GDM1 (cell line): ENCODE data around the gene ADAM11.
"Not testable (repeated sequence)": the region's sequence is repeated elsewhere in the genome, so short reads cannot be mapped to it uniquely, and the experiment has no call there.

Experiments used
- DNase-seq: peaks from one replicate; lab custom pipeline; 2025; lab: John Stamatoyannopoulos, UW

Gene ADAM11

DNA sequence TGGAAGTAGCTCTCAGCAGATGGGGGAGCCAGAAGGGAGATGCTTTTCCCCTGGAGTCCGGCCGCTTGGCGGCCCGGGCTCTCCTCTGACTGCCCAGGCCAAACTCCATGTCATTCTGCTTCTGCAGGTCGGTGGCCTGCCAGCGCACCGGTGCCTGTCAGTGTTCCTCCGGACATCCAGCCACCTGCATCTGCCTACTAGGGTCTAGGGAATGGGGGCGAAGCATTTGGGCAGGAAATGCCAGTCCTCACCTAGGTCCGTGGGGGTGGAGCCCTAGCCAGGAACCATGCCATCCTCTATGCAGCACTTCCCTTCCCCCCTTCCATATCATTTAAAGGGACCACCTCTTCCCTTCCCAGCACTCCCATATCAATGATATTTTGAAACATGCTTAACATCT is 37.1 kb downstream of the ADAM11 start:
- no peak for DNase-seq

DNA sequence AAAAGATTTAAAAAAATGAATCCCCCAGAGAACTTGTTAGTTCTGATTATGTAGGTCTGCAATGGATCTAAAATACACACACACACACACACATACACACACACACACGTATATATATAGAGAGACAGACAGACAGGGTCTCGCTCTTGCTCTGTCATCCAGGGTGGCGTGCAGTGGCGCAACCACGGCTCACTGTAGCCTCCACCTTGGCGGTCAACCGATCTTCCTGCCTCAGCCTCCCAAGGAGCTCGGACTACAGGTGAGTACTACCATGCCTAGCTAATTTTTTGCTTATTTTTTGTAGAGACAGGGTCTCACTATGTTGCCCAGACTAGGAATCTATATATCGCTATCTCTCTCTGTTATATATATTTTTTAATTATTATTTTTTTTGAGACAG is 37.9 kb downstream of the ADAM11 start:
- no peak for DNase-seq

DNA sequence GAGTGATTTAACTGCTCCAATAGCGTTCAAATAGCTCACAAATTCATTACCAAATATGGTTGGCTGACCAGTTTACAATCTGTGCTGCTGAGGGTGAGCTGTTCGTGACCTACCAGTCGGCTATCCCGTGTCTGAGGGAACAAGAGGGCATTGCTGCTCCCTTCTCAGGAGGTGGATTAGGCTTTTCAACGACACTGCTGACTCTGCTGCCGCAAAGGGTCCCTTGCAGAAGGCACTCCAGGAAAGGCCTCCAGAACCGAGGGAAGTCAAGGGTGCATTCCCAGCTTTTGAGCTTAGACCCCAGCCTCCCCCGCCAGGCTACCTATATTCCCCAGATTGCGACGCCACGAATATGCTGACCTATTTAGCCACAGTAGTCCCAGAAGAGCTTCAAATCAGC is 39.0 kb downstream of the ADAM11 start:
- no peak for DNase-seq

DNA sequence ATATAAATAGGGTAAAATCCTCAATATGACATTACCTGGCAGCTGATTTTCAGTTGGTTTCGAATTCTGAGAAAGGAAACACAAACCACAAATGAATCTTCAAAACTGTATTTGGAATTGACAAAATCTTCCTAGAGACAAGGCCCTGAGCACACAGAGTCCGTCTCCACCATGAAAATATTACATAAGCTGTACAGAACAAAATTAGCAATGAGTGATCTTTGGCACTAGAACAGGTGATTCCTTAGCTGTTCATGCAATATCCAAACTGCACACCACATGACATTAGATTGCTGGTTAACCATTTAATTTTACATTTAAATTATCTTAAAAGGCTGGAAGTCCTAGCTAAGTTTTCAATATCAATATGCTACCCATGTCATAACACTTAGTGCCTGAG is 39.6 kb downstream of the ADAM11 start:
- DNase-seq: no peak

DNA sequence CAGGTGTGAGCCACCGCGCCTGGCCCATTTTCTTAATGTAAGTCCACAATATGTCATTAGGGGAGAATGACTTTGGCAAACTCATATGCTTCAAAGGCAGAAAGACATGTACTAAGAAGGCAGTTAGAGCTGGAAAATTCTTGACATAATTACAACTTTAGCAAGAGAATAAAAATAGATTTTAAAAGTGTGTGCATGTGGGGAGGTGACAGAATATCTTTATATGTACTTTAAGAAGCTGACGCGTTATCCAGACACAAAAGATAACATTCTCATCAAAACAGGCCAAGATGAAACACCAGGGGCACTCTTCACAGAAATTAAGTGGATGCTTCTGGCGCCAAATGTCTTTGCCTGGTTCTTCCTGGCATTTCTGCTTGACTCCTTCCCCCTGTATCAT is 43.1 kb downstream of the ADAM11 start:
- no peak for DNase-seq

DNA sequence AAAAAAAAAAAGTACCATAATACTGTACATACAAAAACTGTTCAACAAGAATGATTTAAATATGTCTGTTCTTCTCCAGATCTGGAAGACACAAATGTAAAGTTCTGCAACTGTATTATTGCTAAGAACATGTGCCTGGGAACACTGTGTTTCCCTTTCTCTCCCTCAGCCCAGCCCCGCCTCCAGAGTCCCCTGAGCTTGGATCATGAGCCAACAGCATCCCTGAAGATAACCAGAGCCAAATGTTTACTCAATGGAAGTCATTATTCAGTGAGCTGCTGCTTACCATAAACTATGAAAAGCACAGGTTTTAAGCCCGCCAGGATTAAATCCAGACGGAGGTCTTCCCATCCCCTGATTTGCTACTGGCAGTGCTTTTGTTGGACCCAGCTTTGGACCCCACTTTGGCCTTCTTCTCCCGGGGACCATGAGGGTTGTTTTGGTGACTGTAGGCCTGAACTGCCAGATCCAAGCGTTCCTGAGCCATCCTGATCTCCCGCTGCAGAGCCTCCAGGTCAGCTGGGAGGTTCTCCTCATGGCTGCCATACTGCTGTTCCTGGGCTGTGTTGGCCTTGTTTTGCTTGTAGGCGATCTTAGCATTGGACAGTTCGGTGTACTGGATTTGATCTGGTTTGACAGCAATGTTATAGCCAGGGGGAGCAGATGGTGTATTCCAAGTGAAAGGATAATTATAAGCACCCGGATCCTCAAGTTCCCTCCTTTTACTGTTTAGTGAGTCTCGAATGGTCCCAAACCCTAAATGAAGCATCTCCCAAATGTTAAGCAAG is 45.7 kb downstream of the ADAM11 start:
- no peak for DNase-seq

DNA sequence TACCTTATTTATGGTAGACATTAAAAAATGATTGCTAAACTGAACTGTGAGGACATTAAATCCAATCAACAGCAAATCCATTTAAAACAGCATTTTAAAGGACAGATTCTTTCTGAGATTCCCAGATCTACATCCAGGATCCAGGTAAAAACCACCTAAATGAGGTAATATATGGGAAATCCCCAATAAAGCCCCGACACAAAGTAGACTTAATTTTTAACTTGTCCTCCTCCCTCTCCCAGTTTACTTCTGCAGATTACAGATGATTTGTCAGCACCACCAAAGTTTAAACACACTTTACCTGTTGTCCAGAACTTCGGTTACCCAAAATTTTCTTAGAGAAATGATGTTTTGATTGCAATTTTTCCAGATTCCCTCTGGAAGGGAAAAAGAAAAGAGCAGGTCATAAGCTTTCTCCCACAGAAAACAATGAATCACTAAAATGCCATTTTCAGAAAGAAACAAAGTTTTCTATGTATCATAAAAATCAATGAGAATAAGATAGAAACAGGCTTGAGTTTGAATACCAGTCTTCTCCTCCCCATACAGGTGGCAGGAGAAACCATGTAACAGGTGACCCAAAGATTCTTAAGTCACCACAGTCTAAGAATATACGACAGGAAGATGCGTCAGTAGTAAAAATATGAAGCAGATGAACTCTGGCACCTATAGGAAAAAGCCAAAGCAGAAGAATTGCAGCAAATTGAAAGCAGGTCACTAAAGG is 48.5 kb downstream of the ADAM11 start:
- no peak for DNase-seq

DNA sequence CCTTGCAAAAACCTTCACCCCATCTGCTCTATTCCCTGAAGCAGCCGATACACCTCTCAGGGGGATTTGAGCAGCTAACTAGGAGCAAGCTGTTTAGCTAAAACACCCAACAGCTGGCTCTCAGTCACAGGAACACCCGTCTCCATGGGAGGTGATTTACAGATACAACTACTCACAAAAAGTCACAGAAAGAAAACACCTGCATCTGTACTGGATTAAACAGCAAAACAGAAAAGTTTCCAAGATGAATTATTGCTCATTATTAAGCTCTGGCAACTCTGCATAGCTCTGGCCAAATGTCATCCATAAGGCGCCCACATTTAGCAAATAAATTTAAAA is 49.0 kb downstream of the ADAM11 start:
- DNase-seq: no peak

DNA sequence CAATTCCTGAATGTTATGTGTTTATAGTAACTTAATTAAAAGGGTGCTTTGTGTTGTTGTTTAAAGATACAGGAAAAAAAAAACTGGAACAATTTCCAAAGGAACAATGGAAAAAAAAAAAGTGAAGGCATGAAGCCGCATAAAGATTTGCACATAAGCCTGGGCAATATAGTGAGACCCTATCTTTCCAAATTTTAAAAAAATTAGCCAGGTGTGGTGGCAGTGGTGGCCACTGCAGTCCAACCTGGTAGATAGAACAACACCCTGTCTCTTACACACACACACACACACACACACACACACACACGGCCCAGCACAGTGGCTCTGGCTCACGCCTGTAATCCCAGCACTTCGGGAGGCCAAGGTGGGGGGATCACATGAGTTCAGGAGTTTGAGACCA is 49.4 kb downstream of the ADAM11 start:
- no peak for DNase-seq

DNA sequence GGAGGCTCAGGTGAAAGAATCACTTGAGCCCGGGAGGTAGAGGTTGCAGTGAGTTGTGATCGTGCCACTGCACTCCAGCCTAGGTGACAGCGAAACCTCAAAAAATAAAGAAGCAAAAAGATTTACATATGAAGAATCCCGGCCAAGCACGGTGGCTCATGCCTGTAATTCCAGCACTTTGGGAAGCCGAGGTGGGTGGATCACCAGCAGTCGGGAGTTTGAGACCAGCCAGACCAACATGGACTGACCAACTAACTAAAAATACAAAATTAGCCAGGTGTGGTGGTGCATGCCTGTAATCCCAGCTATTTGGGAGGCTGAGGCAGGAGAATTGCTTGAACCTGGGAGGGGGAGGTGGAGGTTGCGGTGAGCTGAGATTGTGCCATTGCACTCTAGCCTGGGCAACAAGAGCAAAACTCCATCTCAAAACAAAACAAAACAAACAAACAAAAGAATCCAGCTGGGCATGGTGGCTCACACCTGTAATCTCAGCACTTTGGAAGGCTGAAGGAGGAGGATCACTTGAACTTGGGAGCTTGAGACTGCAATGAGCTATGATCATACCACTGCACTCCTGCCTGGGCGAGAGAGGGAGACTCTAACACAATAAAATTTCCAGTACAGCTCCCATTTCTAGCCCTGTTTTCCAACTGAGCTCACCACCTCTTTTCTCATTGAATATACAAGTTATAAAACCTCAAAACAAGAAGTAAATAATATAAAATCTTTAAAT is 50.0 kb downstream of the ADAM11 start:
- DNase-seq: not testable (repeated sequence)

DNA sequence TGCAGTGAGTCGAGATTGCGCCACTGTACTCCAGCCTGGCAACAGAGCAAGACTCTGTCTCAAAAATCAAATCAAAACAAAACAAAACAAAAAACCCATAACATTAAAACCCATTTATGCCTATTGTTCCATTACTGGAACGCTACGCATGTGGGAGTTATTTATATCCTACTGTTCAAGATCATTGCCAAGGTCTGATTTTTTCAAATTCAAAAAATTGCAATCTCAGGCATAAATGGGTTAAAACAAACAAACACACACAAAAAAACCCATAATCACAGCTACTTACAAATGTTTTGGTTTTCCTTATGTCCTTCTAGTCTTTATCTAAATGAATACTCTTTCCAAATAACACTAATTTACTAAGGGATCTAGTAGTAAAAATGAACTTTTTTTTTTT is 53.5 kb downstream of the ADAM11 start:
- DNase-seq: no peak

DNA sequence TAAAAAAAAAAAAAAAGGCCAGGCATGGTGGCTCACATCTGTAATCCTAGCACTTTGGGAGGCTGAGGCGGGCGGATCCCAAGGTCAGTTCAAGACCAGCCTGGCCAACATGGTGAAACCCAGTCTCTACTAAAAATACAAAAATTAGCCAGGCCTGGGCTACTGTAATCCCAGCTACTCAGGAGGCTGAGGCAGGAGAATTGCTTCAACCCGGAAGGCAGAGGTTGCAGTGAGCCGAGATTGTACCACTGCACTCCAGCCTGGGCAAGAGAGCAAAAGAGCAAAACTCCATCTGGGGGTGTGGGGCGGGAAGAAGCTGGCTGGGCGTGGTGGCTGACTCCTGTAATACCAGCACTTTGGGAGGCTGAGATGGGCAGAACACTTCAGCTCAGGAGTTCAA is 59.7 kb downstream of the ADAM11 start:
- not testable (repeated sequence) for DNase-seq

DNA sequence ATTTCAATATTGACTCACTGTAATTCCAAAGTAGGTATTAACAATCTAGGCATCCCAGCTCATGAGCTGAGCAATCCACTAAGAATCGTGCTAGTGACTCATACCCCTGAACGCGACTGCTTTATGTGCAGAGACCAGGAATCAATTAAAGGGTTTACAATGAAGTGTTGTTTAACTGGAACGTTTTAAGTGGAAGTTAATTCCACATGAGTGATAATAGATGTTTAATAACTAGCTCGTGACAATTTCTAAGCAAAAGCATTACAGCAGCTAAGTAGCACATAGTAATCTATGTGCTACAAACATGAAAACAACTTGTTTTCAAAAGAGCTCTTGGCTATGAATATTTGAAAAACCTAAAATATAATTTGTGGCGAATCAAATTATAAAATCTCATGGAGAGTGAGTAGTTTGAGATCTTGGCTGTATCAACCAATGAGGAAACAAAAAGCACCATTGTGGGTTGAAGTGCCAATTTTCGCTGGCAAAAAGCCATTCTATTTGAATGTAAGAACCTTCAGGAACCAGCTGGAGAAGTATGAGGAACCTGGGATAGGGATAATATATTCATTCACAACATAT is 61.9 kb downstream of the ADAM11 start:
- DNase-seq: no peak

DNA sequence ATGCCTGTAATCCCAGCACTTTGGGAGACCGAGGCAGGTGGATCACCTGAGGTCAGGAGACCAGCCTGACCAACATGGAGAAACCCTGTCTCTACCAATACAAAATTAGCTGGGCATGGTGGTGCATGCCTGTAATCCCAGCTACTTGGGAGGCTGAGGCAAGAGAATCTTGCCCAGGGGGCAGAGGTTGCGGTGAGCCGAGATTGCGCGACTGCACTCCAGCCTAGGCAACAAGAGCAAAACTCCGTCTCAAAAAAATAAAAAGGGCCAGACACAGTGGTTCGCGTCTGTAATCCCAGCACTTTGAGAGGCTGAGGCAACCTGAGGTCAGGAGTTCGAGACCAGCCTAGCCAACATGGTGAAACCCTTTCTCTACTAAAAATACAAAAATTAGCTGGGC is 66.4 kb downstream of the ADAM11 start:
- not testable (repeated sequence) for DNase-seq

DNA sequence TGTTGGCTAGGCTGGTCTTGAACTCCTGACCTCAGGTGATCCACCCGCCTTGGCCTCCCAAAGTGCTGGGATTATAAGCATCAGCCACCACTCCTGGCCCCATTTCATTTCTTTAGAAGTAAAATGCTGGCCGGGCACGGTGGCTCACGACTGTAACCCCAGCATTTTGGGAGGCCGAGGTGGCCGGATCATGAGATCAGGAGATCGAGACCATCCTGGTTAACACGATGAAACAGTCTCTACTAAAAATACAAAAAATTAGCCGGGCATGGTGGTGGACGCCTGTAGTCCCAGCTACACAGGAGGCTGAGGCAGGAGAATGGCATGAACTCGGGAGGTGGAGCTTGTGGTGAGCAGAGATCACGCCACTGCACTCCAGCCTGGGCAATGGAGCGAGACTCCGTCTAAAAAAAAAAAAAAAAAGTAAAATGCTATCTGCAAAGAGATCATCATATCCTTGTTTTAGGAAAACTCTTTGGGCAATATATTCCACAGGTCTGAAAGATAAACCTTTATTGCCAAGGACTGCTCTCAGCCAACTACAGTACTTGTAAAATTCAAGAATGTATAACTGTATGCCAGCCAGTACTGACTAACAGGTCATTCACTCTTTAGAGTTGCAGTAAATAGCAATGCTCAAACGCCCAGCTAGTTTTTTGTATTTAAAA is 67.5 kb downstream of the ADAM11 start:
- DNase-seq: no peak

DNA sequence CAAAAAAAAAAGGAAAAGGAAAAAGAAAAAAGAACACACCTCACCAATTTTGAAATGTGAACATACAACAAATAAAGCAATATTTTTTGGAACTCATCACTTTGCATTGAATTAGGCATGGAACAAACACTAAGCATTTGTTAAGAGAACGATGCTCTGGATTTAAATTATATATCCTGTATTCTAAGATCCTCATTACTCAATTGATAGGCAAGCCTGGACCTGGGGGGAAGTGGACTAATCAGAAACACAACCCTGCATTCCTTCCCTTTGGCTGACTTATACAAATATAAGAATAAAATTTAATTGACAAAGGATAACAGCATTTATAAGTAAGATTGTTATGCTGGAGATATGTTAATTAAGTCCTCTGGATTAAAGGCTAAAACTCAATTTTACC is 69.1 kb downstream of the ADAM11 start:
- DNase-seq: no peak

DNA sequence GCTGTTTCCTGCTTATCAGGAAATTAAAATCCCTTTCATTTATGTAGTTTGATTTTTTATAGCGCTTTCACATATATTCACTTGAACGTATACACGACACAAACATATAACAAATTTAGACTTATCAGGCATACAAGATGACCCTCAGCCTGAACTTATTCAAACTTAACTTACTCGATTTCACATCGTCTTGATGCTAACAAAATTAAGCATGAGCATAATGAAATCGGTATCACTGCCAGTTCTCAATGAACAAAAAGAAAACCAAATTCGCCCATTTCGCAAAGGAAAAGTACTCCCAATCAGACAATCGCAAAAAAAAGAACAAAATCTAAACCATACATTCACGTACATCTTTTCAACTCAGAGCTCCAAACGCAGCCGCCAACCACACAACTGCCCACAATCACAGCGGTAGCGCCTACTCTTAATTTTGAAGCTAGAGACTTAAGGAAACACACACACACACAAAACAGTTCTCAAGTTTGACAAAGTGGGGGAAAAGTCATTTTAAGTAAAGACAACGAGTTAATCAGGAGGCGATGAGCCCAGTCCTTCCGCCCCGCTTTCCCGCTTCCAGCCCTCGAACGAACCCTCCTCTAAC is 70.2 kb downstream of the ADAM11 start:
- peak; percentile 23 for DNase-seq

DNA sequence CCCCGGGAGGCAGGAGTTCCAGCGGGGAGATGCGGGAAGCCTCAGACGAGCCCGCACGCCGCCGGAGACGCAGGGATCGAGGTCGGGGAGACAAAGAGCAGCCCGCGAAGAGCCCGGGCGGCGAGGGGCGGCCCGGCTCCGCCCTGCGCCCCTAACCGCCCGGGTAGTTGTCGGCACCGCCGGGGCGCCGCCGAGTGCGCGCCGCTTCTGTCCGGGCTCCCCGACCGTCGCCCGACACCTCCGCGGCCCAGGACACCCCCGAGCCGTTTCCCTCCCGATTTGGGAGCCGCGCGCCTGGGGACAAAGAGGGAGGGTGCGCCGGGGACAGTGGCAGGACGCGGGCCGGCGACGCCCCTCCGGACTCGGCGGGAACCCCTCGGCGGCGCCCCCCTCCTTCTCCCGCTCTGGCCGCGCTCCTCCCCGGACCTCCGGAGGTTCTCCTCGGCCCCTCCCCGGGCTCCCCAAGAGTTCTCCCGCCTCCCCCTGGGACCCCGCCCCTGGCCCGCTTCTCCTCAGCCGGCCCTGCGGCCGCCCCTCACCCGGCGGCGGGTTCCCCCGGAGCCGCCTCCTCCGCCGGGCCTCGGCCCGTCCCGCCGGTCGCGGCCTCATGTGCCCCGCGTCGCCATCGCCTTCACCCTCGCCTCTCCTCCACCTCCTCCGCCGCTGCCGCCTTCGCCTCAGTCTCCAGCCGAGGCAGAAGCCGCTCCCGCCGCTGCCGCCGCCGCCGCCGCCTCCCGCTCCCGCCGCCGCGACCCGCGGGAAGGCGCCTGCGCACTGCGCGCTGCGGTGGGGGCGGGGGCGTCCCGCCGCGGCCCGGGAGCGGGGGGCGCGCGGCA is 71.0 kb downstream of the ADAM11 start, which contains the start of gene GJC1:
TSS of gene GJC1 (minus strand) at position 765 of the 836 bp plus-strand sequence. CDS start 24,470 bp downstream, outside the sequence.
- DNase-seq: no peak

DNA sequence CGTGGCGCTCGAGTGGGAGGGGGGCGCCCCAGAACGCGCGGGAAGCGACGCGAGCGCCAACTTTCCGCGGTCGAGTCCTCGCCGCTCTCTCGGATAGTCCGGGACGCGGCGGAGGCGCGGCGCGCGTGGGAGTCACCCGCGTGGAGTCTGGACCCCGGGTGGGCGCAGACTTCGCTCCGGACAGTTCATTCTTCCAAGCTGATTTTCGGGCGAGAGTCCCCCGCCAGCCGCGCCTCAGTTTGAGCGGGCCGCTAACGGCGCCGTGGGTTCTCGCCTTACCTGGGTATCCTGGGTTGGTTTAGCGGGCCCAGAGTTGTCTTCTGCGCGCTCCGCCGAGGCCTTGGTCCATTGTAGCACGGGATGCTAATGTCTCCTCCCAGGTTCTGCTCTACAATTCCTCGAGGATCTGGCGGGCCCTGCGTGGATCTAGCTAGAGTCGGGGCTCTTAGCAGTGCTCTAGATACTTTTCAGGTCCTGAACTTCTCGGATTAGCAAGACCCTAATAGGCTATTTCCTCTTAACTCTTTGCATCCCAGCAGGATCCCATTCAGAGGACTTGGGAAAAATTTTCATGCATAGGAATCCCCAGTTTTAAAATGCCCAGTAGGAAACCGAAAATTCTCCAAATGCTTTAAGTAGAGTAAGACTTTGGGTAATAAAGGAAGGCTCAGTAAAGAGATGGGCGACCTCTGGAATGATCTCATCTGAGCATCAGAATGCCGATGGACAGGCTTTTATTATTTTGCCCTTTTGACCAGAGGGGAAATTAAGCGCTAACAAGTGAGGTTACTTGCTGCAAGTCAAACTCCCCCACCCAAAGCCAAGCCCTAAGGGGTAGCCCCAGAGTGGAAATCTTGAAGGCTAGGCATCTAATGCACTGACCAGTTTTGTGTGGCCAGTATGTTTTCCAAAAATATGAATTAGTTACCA is 71.8 kb downstream of the ADAM11 start:
- DNase-seq: no peak

DNA sequence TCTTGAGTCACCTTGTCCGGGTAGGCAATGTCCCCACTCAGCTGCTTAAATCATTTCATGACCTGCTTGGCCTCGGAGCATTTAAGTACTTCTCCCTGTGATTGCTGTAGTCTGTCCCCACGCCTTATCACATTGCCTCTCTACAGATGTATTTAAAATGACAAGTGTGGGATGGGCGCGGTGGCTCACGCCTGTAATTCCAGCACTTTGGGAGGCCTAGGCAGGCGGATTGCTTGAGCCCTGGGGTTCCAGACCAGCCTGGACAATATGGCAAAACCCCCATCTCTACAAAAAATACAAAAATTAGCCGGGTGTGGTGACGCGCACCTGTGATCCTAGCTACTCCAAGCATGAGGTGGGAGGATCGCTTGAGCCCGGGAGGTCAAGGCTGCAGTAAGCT is 72.6 kb downstream of the ADAM11 start:
- no peak for DNase-seq
